Hepatocyte (in vitro differentiated cells): ENCODE data around the gene TRAF5.

Source experiments
- CTCF ChIP-seq: fragments of 200-600 bp; sonication (generic); IDR thresholded peaks from 2 replicates; pipeline ENCODE4 v1.5.1; 2016; ENCODE audit warnings: antibody characterized with exemption, mild to moderate bottlenecking; ENCODE audit not compliant: poor library complexity
- EZH2 ChIP-seq: fragments of 200-600 bp; sonication (generic); IDR thresholded peaks from 2 replicates; pipeline ENCODE4 v1.6.1; 2016; ENCODE audit warnings: antibody characterized with exemption, mild to moderate bottlenecking, borderline replicate concordance
- EZH2phosphoT487 ChIP-seq: fragments of 200-600 bp; sonication (generic); IDR thresholded peaks from one replicate; pipeline ENCODE4 v1.6.1; 2018; ENCODE audit warnings: antibody characterized with exemption, mild to moderate bottlenecking, low read depth, moderate library complexity; ENCODE audit not compliant: unreplicated experiment, severe bottlenecking

GRCh38 chr1:211382182-211382713 is 55.6 kb downstream of the TRAF5 start:
- TF ChIP-seq CTCF (no peak), EZH2 (no peak), EZH2phosphoT487 (no peak)
